Parathyroid adenoma (tissue), 2 donors: Measurements from ENCODE around the gene TASL.

ENCODE experiments used
- H2AFZ ChIP-seq: fragments of 300-600 bp; sonication (generic); one replicate; pipeline ENCODE4 v1.7.0; 2017; ENCODE audit warnings: antibody characterized with exemption, mild to moderate bottlenecking
- H3K27ac ChIP-seq: fragments of 300-600 bp; sonication (generic); one replicate; pipeline ENCODE4 v1.7.0; 2017
- H3K27me3 ChIP-seq: fragments of 300-600 bp; sonication (generic); one replicate; pipeline ENCODE4 v1.7.0; 2017; ENCODE audit warnings: low read length; ENCODE audit not compliant: control insufficient read depth, insufficient read depth
- H3K36me3 ChIP-seq: fragments of 300-600 bp; sonication (generic); one replicate; pipeline ENCODE4 v1.7.0; 2017; ENCODE audit warnings: low read length; ENCODE audit not compliant: control insufficient read depth, insufficient read depth
- H3K4me1 ChIP-seq: fragments of 300-600 bp; sonication (generic); one replicate; pipeline ENCODE4 v1.7.0; 2017; ENCODE audit warnings: control low read depth
- H3K4me2 ChIP-seq: fragments of 300-600 bp; sonication (generic); one replicate; pipeline ENCODE4 v1.7.0; 2017; ENCODE audit warnings: low read length
- H3K4me3 ChIP-seq: fragments of 300-600 bp; sonication (generic); one replicate; pipeline ENCODE4 v1.7.0; 2017; ENCODE audit warnings: low read depth, low read length
- H3K79me2 ChIP-seq: fragments of 300-600 bp; sonication (generic); one replicate; pipeline ENCODE4 v1.7.0; 2017; ENCODE audit warnings: control low read depth
- H3K9ac ChIP-seq: fragments of 300-600 bp; sonication (generic); one replicate; pipeline ENCODE4 v1.7.0; 2017; ENCODE audit warnings: mild to moderate bottlenecking
- H3K9me3 ChIP-seq: fragments of 300-600 bp; sonication (generic); one replicate; pipeline ENCODE4 v1.7.0; 2017; ENCODE audit warnings: low read length; ENCODE audit not compliant: control insufficient read depth
- CTCF ChIP-seq: fragments of 300-600 bp; sonication (generic); IDR thresholded peaks from one replicate; pipeline ENCODE4 v1.7.0; 2017; ENCODE audit warnings: antibody characterized with exemption, mild to moderate bottlenecking
- donor health status: primary hyperparathyroidism.

The TASL gene

GRCh38 chrX:30592831-30593230 lies 15.3 kb upstream of the TASL start:
- no peak overlapping the region for H3K27ac ChIP-seq
- no peak for TF ChIP-seq CTCF

GRCh38 chrX:30590368-30590767 lies 12.8 kb upstream of the TASL start:
- Histone ChIP-seq H3K4me1 (no peaks in the 10 kb centered on the region), H3K79me2 (no peaks in the 10 kb centered on the region), H3K9me3 (no peaks in the 10 kb centered on the region), H3K4me2 (no peak overlapping the region), H2AFZ (no peak overlapping the region), H3K9ac (no peak overlapping the region), H3K4me3 (no peak overlapping the region), H3K36me3 (no peaks in the 10 kb centered on the region), H3K27ac (no peak overlapping the region), H3K27me3 (no peaks in the 10 kb centered on the region)
- no peak for TF ChIP-seq CTCF

More at GRCh38 chrX:30592831-30593230, 15.3 kb upstream of the TASL start:
- Histone ChIP-seq H3K4me1 (no peaks in the 10 kb centered on the region), H2AFZ (no peak overlapping the region), H3K79me2 (no peaks in the 10 kb centered on the region), H3K4me3 (no peak overlapping the region), H3K9ac (no peak overlapping the region), H3K36me3 (no peaks in the 10 kb centered on the region), H3K9me3 (no peaks in the 10 kb centered on the region), H3K27me3 (no peaks in the 10 kb centered on the region), H3K4me2 (no peak overlapping the region)

DNA sequence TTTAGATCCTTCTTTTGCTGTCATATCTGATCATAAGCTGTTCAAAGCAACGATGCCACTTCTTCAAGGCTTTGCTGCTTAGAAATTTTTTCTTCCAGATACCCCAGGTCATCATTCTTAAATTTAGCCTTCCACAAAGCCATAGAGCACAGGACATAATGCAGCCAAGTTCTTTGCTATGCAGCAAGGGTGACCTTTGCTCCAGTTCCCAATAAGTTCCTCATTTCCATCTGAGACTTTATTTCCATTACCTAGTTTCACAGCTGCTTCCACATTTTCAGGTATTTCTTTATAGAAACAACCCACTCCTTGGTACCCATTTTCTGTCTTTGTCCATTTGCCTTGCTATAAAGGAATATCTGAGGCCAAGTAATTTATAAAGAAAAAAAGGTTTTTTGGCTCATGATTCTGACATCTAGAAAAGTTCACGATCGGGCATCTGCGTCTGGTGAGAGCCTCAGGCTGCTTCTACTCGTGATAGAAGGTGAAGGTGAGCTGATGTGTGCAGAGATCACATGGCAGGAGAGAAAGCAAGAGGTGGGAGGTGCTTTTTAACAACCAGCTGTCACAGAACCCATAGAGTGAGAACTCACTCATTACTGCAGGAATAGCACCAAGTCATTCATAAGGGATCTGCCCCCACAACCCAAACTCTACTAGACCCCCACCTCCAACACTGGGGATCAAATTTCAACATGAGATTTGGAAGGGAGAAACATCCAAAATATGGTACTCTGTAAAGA lies 11.8 kb upstream of the TASL start:
- Histone ChIP-seq H3K9me3 (no peaks in the 10 kb centered on the region), H3K9ac (no peak overlapping the region), H2AFZ (no peak overlapping the region), H3K79me2 (no peaks in the 10 kb centered on the region), H3K27ac (no peak overlapping the region), H3K4me2 (no peak overlapping the region), H3K4me1 (no peaks in the 10 kb centered on the region), H3K36me3 (no peaks in the 10 kb centered on the region), H3K27me3 (no peaks in the 10 kb centered on the region), H3K4me3 (no peak overlapping the region)
- TF ChIP-seq CTCF: no peak

DNA sequence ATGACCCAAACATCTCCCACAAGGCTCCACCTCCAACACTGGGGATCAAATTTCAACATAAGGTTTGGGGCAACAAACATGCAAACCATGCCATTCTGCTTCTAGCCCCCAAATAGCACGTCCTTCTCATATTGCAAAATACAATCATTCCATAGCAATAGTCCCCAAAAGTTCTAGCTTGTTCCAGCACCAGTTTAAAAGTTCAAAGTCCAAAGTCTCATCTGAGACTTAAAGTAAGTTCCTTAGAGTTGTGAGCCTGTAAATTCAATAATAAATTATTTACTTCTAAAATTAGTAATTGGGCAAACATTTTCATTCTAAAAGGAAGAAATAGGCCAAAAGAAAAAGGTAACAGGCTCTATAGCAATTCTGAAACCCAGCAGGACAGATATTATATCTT lies 8.9 kb upstream of the TASL start:
- no peaks in the 10 kb centered on the region for H3K36me3 ChIP-seq
- H3K4me1 ChIP-seq: no peaks in the 10 kb centered on the region
- no peak for TF ChIP-seq CTCF
- H3K79me2 ChIP-seq: no peaks in the 10 kb centered on the region
- no peak overlapping the region for H3K4me2 ChIP-seq
- no peak overlapping the region for H3K4me3 ChIP-seq
- H3K27ac ChIP-seq: no peak overlapping the region
- H2AFZ ChIP-seq: no peak overlapping the region
- H3K27me3 ChIP-seq: no peaks in the 10 kb centered on the region
- no peaks in the 10 kb centered on the region for H3K9me3 ChIP-seq
- no peak overlapping the region for H3K9ac ChIP-seq

GRCh38 chrX:30582664-30583063 lies 5.1 kb upstream of the TASL start:
- Histone ChIP-seq H3K27me3 (no peaks in the 10 kb centered on the region), H3K27ac (no peak overlapping the region), H3K9me3 (no peaks in the 10 kb centered on the region), H3K4me2 (no peak overlapping the region), H2AFZ (no peak overlapping the region), H3K4me1 (no peaks in the 10 kb centered on the region), H3K9ac (no peak overlapping the region), H3K4me3 (no peak overlapping the region), H3K79me2 (no peaks in the 10 kb centered on the region), H3K36me3 (no peaks in the 10 kb centered on the region)
- no peak for TF ChIP-seq CTCF
